ENCODE measurements around the gene USP30.

Gene USP30

GRCh38 chr12:109109746-109110350, 57.5 kb downstream of the USP30 start:
- DNase-seq (ENCODE audit: insufficient read length, low spot score) (no peak), FAIRE-seq (no peak)
- TF ChIP-seq CTCF (IDR thresholded peaks at IDR 0.05; ENCODE audit: insufficient read depth, missing control alignments): no peak

GRCh38 chr12:109110988-109111495, 58.7 kb downstream of the USP30 start:
- no peak for DNase-seq (ENCODE audit: insufficient read length, low spot score)
- FAIRE-seq: no peak
- no peak for TF ChIP-seq CTCF (IDR thresholded peaks at IDR 0.05; ENCODE audit: insufficient read depth, missing control alignments)

GRCh38 chr12:109112720-109113465, 60.5 kb downstream of the USP30 start:
- DNase-seq (ENCODE audit: insufficient read length, low spot score) (no peak), FAIRE-seq (no peak)
- no peak for TF ChIP-seq CTCF (IDR thresholded peaks at IDR 0.05; ENCODE audit: insufficient read depth, missing control alignments)

- FAIRE-seq: no peak
- no peak for TF ChIP-seq CTCF (IDR thresholded peaks at IDR 0.05; ENCODE audit: insufficient read depth, missing control alignments)
- DNase-seq (ENCODE audit: insufficient read length, low spot score): no peak
Observed at GRCh38 chr12:109113661-109114321, 61.4 kb downstream of the USP30 start.

GRCh38 chr12:109114644-109115043, 62.3 kb downstream of the USP30 start:
- TF ChIP-seq CTCF (IDR thresholded peaks at IDR 0.05; ENCODE audit: insufficient read depth, missing control alignments): no peak
- FAIRE-seq (no peak), DNase-seq (ENCODE audit: insufficient read length, low spot score) (no peak)

- TF ChIP-seq CTCF (IDR thresholded peaks at IDR 0.05; ENCODE audit: insufficient read depth, missing control alignments): no peak
- DNase-seq (ENCODE audit: insufficient read length, low spot score) (no peak), FAIRE-seq (no peak)
Observed at GRCh38 chr12:109115404-109115757, 63.0 kb downstream of the USP30 start.

All from D721Med (cell line).